HG03442 (cell line): ENCODE data around the gene INCA1.

Experiments
- ATAC-seq: cut with Tn5 transposase; IDR thresholded peaks from one replicate; pipeline ENCODE4 v1.9.1; 2021; ENCODE audit warnings: mild to moderate bottlenecking, moderate library complexity; ENCODE audit not compliant: unreplicated experiment

INCA1 gene

DNA sequence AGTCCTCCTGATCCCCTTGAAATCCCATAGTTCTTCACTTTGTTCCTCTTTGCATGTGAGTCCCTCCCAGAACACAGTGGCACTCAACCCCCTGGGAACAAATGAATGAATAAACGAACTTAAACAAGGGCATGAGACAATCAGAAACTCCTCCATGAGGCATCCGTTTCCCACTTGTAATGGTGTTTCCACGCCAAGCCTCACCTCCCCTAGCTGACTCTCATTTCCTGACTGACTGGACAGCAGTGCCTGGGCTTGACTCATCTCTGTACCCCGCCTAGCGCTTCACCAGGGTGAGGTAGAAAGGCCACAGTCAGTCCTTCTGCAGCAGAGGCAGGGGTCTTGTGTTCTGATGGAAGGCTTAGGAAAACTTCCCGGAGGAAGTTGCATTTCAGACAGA lies 14.6 kb upstream of the INCA1 start:
- no peak for ATAC-seq

DNA sequence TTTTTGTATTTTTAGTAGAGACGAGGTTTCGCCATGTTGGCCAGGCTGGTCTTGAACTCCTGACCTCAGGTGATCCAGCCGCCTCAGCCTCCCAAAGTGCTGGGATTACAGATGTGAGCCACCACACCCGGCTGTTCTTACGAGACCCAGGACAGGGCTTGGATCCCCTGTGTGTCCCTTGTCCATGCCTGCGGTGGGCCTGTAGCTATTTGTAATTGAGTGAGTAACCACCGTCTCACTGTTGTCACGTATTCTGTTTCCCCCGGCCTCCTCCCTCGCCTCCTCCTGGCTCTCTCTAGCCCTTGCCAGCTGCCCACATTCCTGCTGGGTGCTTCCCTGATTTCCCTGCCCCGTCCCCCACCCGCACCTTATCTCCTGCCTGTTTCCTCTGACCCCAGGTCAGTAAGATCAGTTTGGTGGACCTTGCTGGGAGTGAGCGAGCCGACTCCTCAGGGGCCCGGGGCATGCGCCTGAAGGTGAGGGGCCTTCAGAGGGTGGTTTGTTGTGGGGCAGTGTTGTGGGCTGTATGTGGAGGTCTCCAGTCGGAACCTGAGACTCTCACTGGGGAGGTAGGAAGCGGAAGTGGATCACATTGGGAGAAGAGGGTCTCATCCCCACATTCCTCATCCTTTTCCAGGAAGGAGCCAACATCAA lies 6.0 kb upstream of the INCA1 start:
- ATAC-seq, result no peak

DNA sequence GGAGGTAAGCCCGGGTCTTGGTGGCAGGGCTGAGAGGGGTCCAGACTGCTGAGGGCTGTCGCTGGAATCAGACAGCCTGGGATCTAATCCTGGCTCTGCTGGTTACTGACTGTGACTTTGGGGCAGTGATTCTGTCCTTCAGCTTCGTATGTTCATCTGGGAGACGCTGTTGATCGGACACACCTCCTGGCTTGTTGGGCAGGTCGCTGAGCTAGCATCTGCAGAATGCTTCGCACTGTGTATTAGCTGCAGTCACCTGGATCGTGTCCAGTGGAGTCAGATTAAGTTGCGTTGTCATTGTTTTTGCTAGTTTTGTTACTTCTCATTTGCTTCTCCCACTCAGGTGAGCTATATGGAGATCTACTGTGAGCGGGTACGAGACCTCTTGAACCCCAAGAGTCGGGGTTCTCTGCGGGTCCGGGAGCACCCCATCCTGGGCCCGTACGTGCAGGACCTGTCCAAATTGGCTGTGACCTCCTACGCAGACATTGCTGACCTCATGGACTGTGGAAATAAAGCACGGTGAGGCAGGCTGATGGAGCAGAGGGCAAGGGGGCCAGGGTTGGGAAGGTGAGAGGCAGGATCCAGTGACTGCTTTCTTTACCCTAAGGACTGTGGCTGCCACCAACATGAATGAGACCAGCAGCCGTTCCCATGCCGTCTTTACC lies 4.9 kb upstream of the INCA1 start:
- no peak for ATAC-seq

DNA sequence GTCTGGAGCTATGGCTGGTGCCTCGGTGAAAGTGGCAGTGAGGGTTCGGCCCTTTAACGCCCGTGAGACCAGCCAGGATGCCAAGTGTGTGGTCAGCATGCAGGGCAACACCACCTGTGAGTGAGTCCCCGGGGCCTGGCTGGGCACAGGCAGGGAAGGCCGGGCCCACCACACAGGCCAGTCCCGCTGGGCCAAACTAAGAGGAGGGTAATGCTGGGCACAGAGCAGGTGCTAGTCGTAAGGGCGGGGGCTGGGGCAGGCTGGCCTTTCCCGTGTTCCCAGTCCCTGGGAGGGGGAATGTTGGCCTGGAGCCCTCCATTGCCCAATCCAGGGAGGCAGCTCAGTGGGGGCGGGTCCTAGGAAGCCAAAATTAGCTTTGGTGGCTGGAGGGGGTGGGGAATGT lies 2.9 kb upstream of the INCA1 start:
- ATAC-seq, result no peak

DNA sequence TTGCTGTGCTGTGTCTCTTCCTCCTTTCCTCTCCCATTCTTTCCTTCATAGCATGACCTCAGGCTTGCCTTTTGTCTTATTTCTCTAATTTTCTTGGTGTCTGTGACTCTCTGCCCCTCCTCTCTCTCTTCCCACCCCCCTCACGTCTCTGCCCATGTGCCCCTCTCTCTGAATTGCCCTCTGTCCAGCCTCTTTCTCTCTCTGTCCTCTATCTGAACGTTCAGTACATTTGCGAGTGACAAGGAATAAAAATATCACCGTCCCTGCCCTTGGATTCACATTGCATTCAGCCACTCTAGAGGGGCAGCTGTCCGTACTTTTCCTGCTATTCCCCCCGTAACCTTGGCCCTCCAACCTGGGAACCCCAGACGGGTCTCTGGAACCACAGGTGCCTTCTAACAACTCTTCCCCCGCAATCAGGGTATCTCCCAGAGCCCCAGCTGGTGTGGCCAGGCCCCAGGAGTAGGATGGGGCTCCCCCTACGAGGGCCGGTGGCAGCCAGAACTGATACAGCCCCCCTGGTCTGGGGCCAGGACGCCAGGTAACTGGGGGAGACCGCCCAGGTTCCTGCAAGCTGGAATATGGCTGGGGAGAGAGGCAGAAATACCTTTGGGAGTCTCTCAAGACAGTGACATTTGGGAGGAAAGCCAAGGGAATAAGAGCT lies 2.2 kb upstream of the INCA1 start:
- no peak for ATAC-seq

DNA sequence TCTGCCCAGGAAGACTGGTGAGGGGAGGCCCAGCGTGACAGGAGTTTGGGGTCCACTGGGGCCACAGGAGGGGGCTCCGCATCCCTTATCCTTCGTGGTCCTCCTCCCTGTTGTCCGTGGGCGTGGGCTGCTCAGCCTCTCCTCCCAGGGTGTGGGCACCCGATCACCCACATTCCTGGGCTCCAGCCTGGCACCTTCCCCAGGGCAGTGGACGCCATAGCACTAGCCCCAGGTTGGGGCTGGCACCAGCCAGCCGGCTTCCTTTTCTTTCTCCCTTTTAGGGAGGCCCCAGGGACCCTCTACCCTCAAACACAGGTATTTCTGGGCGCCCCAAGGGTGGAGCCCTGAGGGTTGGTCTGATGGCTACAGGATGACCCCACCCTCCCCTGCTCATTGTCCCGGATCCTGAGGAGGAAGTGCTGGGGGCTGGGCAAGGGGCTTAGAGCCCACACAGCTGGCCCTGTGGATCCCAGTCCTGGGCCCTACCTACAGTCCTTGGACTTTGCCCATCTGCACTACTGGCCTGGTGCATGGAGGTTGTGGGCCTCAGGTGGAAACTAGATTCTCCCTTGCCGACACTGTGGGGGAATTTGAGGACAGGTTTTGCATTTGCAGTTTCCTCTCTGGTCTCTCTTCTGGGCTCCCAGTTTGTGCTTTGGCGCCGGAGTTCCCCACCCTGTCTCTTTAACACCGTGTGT lies 1.6 kb upstream of the INCA1 start:
- no peak for ATAC-seq

DNA sequence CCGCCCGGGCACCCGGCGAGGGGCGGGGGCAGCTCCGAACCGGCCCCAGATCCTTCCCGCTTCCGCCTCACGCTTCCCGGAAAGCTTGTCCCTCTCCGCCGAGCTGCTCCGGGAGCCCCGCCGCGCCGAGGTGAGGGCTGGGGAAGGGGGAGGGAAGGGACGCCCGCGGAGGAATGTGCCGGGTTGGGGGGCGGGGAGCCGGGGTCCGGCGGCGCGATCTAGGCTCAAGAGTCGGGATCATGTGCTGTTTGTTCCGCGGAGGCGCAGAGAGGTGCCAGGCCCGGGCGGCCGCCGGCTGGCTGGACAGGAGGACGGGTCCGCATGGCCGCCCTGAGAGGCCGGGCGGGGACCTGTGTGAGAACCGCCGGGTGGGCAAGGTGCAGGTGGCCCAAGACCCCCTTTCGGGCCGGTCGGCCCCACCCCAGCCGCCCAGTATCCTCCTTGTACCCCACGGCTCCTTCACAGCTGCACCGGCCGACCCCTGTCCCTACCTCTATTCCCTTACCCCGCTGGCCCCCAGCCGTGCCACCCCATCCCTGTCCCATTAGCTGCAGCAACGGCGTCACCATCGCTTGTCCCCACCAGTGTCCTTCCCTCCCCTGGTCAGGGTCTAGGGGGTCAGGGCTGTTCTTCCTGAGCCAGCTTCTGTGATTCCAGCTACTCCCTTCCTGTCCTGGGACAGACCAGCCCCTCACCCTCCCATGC lies 857 bp upstream of the INCA1 start:
- peak; percentile 2 for ATAC-seq

DNA sequence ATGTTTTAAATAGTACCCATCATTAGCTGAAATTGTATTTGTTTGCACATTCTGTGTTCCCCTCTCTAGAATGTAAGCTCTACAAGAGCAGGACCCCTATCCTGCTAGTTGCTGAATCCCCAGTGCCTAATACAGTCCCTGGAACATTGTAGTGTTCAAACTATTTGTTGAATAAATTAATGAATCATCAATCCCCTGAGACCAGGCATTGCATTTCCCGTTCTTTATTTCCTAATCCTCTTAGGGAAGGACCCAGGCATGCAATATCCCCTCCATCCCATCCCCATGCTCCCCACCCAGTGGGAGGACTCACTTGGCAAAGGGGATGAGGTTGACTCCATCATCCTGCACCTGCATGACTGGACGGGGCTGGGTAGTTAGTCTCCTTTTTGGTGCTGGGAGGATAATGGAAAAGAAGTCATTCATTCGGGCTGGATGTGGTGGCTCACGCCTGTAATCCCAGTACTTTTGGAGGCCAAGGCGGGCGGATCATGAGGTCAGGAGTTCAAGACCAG lies 3.2 kb downstream of the INCA1 start:
- no peak for ATAC-seq

DNA sequence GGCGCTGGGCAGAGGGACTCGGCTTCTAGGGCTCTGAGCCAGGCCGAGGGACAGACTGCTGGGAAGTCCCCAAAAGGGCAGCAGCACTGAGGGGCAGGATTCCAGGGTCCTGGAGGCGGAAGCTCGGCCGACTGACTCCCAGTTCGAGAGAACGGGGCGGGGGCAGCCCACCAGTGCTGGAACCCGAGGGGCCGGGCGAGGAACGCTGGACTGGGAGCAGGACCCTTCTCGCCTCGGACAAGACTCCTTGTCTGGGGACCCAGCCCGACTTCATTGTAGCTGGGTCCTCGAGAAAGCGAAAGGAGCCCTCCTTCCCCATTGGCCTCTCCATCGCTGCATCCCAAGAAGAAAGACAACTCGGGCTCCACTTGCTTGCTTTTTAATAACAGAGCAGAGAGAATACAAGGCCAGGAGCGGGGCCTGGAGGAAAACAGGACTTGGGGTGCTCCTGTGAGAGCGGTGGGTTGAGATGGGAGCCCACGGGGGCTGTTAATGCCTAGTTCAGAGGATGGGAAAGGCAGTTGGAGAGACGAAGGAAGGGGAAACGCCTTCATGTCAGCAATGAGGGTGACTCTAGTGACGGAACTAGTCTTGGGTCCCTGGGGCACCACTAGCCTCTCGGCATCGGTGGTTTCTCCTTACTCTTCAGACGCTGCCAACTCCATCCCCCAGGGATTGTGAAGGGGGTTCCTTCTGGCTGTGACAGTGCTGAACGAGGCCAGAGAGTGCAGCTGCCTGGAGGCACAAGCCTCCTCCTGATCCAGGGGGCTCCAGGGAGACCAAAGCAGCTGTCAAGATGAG lies 9.4 kb downstream of the INCA1 start:
- no peak for ATAC-seq

DNA sequence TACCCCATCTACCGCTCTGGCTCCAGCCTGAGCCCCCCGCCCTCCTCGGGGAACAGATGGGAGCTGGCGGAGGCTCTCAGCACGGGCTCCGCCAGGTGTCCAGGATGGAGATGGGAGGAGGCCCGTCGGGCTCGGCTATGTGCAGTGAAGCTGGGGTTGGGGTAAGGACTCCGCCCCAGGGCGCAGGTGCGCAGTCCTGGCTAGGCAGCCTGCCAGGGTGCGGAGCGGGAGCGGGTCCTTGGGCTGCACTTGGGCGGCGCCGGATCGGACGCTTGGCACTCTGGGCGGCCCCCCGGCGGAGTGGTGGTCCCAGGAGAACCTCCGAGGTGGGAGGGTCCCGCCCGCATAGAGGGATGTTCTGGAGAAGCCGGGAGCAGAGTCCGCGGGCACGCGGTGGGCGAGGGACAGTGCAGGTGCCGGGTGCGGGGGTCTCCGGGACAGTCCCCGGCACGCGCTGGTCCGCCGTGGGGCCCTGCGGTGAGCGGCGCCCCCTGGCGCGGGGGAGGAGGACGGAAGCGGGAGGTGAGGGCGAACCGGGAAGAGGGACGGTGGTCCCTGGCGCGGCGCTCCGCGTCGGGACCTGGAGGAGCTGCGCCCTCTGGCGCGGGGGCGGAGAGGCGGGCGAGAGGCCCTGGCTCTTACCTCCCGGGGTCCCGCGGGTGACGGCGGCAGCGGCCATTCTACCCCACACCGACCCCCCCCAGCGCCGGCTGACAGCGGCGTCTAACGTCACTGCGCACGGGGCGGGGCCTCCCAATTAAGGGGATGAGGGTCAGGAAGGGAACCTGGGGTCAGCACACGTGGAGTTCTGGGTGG lies 10.2 kb downstream of the INCA1 start, which contains the start of gene CAMTA2:
TSS of gene CAMTA2 (minus strand) at position 725 of the 816 bp plus-strand sequence. CDS start 1,453 bp downstream, outside the sequence.
- ATAC-seq, result peak; percentile 64

DNA sequence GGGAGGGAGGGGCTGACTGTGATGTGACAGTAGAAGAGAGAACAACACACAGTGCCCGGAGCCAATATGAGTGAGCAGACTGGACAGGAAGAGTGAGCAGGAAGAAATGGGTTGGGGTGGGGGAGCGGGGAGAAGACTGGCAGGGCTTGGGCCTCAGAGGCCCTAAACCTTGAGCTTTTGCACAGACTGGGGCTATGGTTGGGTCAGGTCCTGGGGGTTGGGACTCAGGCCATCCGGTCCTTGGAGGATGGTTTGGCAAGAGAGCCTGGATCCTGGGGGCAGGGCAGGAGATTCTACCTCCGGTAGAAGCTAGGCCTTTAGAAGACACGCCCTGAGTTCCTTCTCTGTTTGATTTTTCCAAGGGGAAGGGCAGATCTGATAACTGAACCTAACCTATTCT lies 10.9 kb downstream of the INCA1 start:
- ATAC-seq, result no peak

DNA sequence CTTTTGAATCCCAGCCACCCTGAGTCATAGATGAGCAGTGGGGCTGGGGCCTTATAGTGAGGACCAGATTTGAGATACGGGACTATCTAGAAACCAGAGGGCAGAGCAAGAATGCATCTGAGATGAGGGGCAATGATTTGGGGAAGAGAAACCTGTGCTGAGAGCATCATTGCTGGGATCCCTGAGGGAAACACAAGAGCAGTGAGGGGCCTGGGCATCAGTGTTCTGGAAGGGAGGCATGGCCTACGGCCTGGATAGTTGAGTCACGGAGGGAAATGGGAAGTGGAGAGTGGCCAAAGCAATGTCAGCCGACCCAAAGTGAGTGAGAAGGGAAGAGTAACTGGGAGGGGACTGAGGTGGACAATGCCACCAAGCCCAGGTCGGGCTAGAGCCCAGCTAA lies 15.0 kb downstream of the INCA1 start:
- ATAC-seq, result no peak

DNA sequence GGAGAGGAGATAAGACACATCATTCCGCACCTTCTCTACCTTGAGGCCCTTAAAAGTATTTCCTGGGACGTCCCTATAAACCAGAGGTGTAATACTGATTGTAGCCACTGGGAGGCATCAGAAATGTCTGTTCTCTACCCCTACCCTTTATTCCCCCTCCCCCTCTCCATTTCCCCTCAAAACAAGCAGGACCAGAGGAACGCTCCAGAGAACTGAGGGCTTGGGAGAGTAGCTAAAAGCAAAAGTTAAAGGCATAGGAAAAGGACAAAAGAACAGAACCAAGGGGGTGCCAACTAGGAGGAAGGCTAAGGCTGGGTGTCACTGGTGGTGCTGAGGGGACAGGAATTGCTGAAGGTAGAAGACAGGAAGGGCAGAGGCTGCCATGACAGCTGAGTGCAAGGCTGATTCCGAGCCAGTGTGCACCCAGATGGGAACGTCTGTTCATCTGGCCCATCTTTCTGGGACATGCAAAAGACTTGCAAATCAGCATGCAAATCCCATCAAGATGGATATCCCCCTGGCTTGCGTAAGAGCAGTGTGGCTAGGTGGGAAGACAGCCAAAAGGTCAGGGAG lies 16.6 kb downstream of the INCA1 start:
- no peak for ATAC-seq

DNA sequence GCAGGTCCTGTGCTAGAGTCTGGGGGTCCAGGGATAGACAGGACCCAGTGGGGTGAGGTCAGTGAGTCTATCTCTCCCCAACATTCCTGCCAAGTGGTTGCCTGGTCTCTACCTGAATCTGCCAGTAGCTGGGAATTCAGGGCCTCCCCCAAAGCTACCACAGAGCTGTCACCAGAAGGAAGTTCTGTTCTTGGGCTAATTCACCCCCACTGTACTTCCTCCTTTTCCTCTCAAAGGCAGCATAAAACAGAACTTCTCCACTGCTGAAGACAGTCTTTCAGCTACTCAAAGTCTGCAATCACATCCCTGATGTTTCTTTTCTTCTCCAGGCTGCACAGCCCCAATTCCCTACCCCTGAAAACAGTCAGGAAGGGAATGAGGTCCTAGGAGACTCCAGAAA lies 18.6 kb downstream of the INCA1 start:
- no peak for ATAC-seq

DNA sequence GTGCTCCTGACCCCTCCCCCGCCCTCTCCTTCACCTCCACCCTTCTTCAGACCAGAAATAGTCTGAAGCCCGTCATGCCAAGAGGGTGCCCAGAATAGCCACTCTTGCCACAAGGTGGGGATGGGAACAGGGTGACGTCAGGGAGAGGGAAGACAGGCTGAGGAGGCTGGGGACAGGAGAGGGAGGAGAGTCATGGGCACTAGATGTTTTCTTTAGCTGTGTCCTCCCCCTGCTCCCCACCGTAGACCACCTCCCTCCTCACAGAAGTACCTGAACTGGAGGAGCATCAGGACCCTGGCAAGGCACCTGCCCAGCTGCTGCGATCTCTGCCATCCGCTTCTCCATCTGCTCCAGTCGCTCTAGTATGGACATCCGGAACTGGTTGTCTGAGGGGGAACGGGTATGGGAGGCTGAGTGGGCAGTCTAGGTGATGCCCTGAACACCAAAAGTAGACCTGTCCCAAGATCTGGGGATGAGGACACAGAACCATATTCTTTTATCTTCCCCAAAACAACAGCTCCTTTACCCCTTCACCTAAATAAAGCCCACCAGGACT lies 23.1 kb downstream of the INCA1 start:
- no peak for ATAC-seq

DNA sequence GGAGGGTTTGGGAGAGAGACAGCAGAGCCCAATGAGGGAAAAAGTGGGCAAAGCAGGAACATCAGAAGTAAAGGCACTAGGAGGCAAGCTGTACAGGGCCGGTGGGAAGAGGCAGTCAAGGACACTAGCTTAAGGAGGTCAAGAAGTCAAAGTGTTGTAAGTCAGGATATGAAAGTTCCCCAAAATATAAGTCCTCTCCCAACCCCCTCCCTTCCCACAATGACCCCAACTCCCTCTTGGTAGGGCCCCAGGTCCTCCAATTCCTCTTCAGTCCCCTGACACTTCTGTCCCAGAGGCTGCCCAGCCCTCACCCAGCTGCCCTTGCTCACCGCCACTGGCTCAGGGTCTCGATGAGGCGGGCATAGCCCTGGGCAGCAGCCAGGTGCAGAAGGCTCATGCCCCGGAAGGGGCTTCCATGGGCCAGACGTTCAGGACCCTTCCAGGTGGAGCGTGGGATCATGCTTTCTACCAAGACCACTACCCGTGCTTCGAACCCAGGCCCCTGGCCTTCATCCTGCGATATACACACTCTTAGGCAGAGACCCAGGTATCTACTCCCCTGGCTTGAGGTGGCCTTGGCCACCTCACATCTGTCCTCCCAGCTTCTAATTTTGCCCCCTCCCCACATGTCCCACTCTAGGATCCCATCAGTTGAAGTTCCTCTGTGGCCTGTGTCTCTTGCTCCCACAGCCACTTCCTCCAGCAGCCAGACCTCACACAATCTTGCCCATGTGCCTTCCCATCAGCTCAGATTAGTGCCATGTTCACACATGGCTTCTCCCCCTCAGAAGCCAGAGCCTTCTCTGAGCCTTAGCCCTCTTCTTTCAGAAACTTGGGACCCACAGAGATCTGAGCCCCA lies 23.8 kb downstream of the INCA1 start:
- ATAC-seq, result no peak

DNA sequence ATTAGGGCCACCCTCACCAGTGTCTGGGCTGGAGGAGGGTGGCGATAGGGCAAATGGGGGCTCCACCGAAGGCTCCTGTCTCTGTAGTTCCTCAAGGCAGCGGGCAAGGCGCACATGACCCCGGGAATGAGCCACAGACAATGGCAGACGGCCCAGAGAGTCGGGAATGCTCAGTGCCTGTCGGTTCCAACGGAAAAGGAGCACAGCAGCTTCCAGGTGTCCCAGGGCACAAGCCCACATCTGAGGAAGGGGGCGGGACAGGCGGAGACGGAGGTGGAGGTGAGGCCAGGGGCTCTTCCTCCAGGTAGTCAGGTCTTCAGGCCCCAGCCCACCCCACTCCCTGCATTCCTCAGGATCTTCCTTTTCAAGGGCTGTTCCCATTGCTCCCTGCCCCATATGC lies 24.6 kb downstream of the INCA1 start:
- ATAC-seq, result no peak

DNA sequence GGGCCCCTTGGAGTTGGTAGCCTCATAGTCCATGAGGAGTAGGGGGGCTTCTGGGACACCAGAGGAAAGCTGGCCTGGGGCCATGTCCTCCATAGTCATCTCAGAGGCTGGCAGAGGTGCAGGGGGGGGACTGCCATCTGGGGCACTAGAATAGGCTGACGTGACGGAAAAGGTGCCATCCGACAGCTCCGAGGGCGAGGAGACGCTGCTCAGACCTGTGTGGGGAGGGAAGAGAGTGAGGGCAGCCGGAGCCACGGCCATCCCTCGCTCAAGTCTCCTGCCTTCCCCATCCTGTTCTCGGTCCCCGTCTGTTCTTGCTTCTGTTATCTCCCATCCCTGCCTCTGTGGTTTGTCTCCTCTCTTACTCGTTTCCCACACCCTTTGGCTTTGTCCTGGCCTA lies 25.0 kb downstream of the INCA1 start:
- ATAC-seq, result no peak
